Measurements from ENCODE around the gene ARHGAP42.
A peak's percentile ranks its signal among the peaks of the same experiment; 100 is the strongest.

ARHGAP42 gene

GRCh38 chr11:100785148-100785983 is 98.3 kb downstream of the ARHGAP42 start:
- FAIRE-seq (no peak), DNase-seq (ENCODE audit: insufficient read length, low spot score) (no peak)
- no peak for TF ChIP-seq CTCF (IDR thresholded peaks at IDR 0.05; ENCODE audit: insufficient read depth, missing control alignments)

DNA sequence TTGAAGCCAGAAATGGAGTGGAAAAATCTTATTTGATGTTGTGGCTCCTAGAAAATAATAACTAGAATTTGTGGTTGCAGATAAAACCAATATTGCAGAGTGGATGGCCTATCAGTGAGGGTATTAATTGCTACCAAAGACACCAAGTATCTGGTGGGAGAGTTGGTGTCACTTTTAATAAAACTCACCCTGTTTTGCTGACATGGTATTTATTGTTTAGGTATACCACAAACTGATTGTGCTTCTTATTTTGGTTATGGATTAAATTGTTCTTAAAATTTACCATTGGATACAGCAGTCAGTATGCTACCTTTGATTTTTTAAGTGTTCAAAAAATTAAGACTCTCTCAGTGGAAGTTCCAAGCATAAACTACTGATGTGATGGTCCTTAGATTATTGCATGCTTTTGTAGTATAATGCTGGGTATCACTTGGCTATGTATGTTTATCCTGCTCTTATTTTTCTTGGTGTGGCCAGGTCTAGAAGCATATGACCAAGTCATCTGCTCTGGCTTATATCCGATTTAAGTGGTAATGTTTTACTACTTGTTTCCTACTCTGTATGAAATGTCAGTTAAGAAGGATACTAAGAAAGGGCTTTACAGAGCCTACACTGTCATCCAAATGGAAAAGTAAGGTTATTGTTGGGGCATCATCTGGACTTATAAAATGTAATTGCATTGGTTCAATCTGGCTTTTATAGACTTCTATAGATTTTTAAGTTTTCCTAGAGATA is 101.6 kb downstream of the ARHGAP42 start:
- FAIRE-seq, result no peak
- DNase-seq (ENCODE audit: insufficient read length, low spot score), result no peak
- TF ChIP-seq CTCF (IDR thresholded peaks at IDR 0.05; ENCODE audit: insufficient read depth, missing control alignments), result no peak

DNA sequence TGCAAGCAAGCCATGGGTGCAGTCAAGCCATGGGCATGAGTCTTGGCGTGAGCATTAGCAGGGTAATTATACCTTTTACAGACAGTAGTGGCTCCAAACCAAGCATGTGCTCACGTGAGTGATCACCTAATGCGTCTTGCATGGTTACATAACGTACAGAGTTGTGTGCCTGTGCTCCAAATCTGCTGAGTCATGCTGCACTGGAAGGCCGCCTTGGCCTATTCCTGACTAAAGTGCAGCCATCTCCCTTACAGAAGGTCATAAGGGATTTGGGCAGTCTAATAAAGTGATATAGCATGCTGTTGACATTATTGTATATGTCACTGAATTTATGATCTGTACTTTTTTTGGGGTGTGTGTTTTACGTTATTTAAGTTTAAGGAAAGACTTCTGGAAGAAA is 102.4 kb downstream of the ARHGAP42 start:
- DNase-seq (ENCODE audit: insufficient read length, low spot score) (no peak), FAIRE-seq (no peak)
- TF ChIP-seq CTCF (IDR thresholded peaks at IDR 0.05; ENCODE audit: insufficient read depth, missing control alignments), result no peak

DNA sequence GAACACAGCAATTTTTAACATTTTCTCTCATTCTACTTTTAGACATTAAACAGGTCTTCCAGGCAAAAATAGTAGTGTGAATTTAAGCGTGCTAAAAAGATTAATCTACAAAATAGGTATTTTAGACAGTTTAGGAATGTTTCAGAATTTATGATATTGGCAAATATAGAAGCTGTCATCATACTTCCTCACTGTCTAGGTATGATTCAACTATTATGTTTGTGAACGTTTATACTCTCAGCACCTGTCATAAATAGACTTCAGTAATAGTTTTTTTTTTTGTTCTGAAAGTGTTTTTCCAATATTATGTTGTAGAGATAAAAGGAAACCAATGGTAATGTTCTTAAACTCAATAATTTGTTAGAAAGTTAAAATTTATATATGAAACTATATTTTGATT is 103.0 kb downstream of the ARHGAP42 start:
- no peak for TF ChIP-seq CTCF (IDR thresholded peaks at IDR 0.05; ENCODE audit: insufficient read depth, missing control alignments)
- DNase-seq (ENCODE audit: insufficient read length, low spot score) (no peak), FAIRE-seq (peak; percentile 61)

GRCh38 chr11:100791103-100791502 is 104.0 kb downstream of the ARHGAP42 start:
- FAIRE-seq (no peak), DNase-seq (ENCODE audit: insufficient read length, low spot score) (no peak)
- no peak for TF ChIP-seq CTCF (IDR thresholded peaks at IDR 0.05; ENCODE audit: insufficient read depth, missing control alignments)

GRCh38 chr11:100791860-100792259 is 104.8 kb downstream of the ARHGAP42 start:
- DNase-seq (ENCODE audit: insufficient read length, low spot score) (no peak), FAIRE-seq (no peak)
- TF ChIP-seq CTCF (IDR thresholded peaks at IDR 0.05; ENCODE audit: insufficient read depth, missing control alignments), result no peak

- no peak for TF ChIP-seq CTCF (IDR thresholded peaks at IDR 0.05; ENCODE audit: insufficient read depth, missing control alignments)
- FAIRE-seq, result no peak
- DNase-seq (ENCODE audit: insufficient read length, low spot score), result no peak
Measured at GRCh38 chr11:100793525-100793924, 106.4 kb downstream of the ARHGAP42 start.
